K562 (cell line): Measurements from ENCODE around the gene MLC1. TPM values are rescaled to one million over a fixed set of nuclear protein-coding genes. Genes with fewer than 3 reads are reported as not detected.

Experiments
- ATAC-seq: fragments of 200-7000 bp; cut with Tn5 transposase; 3 replicates; pipeline ENCODE4 v1.9.1; 2020; ENCODE audit warnings: moderate library complexity
- BruUV-seq: library from RNA; stranded (reverse); fragments of 400-500 nt; replicated peaks from 2 replicates; lab custom pipeline; 2021; lab: Mats Ljungman, UMichigan
- CTCF ChIA-PET: fragments of 300-600 bp; formaldehyde crosslinking; extraction: SDS; loops from one replicate; lab custom pipeline; 2021; ENCODE audit warnings: low intra/inter-chr PET ratio; lab: Yijun Ruan, JAX
- POLR2A ChIA-PET: fragments of 300-600, 350-650 bp; sonication (Branson Sonifier 250); formaldehyde crosslinking; extraction: SDS; loops from one replicate; lab custom pipeline; 2021; ENCODE audit warnings: antibody characterized with exemption, inconsistent platforms; lab: Yijun Ruan, JAX
- DNase-seq, 4 experiments: peaks; one replicate each; pipeline versions ENCODE4 v3.0.0 to v3.0.0-alpha.2; 2011 to 2018; ENCODE audit warnings: low spot score in 3 of 4, mixed read lengths in 3 of 4; ENCODE audit errors: extremely low read depth in 1 of 4
- FAIRE-seq: peaks from 2 replicates; lab custom pipeline; 2011; peaks lifted over from hg19 to GRCh38; lab: Jason Lieb, UNC
- H2AFZ ChIP-seq: 2 replicates; pipeline ENCODE4 v1.6.0; 2011; ENCODE audit warnings: low read depth, low read length, control low read depth, inconsistent platforms
- H3K27ac ChIP-seq: fragments of 200-600 bp; 3 replicates; pipeline ENCODE4 v1.8.0; 2011; ENCODE audit warnings: low read depth, mild to moderate bottlenecking, control low read depth, inconsistent platforms, low read length, moderate library complexity, mixed read lengths; ENCODE audit errors: extremely low read depth
- H3K27me3 ChIP-seq, 2 experiments: fragments of 300-600 bp in 1 of 2; 2 replicates in 1 of 2; 3 replicates in 1 of 2; pipeline versions ENCODE4 v1.6.0 to v1.8.0; 2011; ENCODE audit warnings: inconsistent platforms in 2 of 2, low read length in 2 of 2, mild to moderate bottlenecking in 1 of 2, mixed read lengths in 1 of 2, moderate library complexity in 1 of 2; ENCODE audit not compliant: control insufficient read depth in 2 of 2, insufficient read depth in 2 of 2
- H3K36me3 ChIP-seq: fragments of 300-600 bp; 3 replicates; pipeline ENCODE4 v1.8.0; 2011; ENCODE audit warnings: mild to moderate bottlenecking, low read length, inconsistent platforms; ENCODE audit not compliant: control insufficient read depth, insufficient read depth
- H3K4me1 ChIP-seq, 2 experiments: fragments of 200-600 bp in 1 of 2; replicated peaks in 1 of 2; 2 replicates in 1 of 2; 3 replicates in 1 of 2; pipeline versions ENCODE4 v1.5.1 to v1.8.0; 2011; ENCODE audit warnings: inconsistent platforms in 2 of 2, low read length in 2 of 2, mild to moderate bottlenecking in 1 of 2, mixed read lengths in 1 of 2, moderate library complexity in 1 of 2; ENCODE audit not compliant: control insufficient read depth in 2 of 2, insufficient read depth in 2 of 2
- H3K4me2 ChIP-seq: 2 replicates; pipeline ENCODE4 v1.6.1; 2011; ENCODE audit warnings: low read length, control low read depth, inconsistent platforms, mixed read lengths; ENCODE audit not compliant: insufficient read depth
- H3K4me3 ChIP-seq: fragments of 200-600 bp; sonication (generic), shearing (Covaris generic); 2 replicates; pipeline ENCODE4 v1.5.1; 2016; ENCODE audit warnings: control low read depth, inconsistent platforms
- H3K79me2 ChIP-seq: fragments of 200-600 bp; 3 replicates; pipeline ENCODE4 v1.8.0; 2011; ENCODE audit warnings: low read length, inconsistent platforms; ENCODE audit not compliant: control insufficient read depth, insufficient read depth
- H3K9ac ChIP-seq, 2 experiments: 2 replicates each; pipeline versions ENCODE4 v1.6.0 to v1.6.1; 2011; ENCODE audit warnings: low read depth in 2 of 2, low read length in 2 of 2, control low read depth in 1 of 2, inconsistent platforms in 1 of 2, mild to moderate bottlenecking in 1 of 2, mixed read lengths in 1 of 2; ENCODE audit not compliant: insufficient read depth in 1 of 2
- H3K9me1 ChIP-seq: one replicate; pipeline ENCODE4 v1.6.0; 2011; ENCODE audit warnings: inconsistent platforms, mild to moderate bottlenecking, low read length, moderate library complexity; ENCODE audit not compliant: control insufficient read depth, insufficient read depth
- H3K9me3 ChIP-seq: replicated peaks from 2 replicates; pipeline ENCODE4 v1.5.1; 2011; ENCODE audit warnings: low read depth, low read length, inconsistent platforms; ENCODE audit not compliant: control insufficient read depth, insufficient read depth
- H4K20me1 ChIP-seq: replicated peaks from 2 replicates; pipeline ENCODE4 v1.6.1; 2011; ENCODE audit warnings: low read length, inconsistent platforms, mixed read lengths; ENCODE audit not compliant: control insufficient read depth, insufficient read depth
- ATF7 ChIP-seq: fragments of 450-650 bp; IDR thresholded peaks from 2 replicates; pipeline ENCODE4 v1.7.1; 2014; ENCODE audit warnings: mild to moderate bottlenecking, moderate library complexity
- HNRNPL ChIP-seq: fragments of 200-400 bp; formaldehyde crosslinking; IDR thresholded peaks from 2 replicates; pipeline ENCODE4 v1.6.1; 2017; ENCODE audit warnings: low read depth, mild to moderate bottlenecking, low read length
- NBN ChIP-seq: fragments of 450-650 bp; IDR thresholded peaks from 2 replicates; pipeline ENCODE4 v1.6.1; 2016; ENCODE audit warnings: low read depth, mild to moderate bottlenecking
- SMARCA4 ChIP-seq: fragments of 450-650 bp; IDR thresholded peaks from 2 replicates; pipeline ENCODE4 v1.6.1; 2016
- ZNF133 ChIP-seq: fragments of 250-450 bp; sonication (Bioruptor Pico); IDR thresholded peaks from 2 replicates; pipeline ENCODE4 v1.4.0; 2020; ENCODE audit warnings: mild to moderate bottlenecking
- ZNF146 ChIP-seq: IDR thresholded peaks from one replicate; pipeline ENCODE4 v1.6.1; 2018; ENCODE audit warnings: missing compliant biosample characterization; ENCODE audit not compliant: unreplicated experiment
- whole genome bisulfite sequencing: fragments of 100-300 bp; shearing (Covaris generic); methylation state at CpG from one replicate; pipeline ENCODE4 v1.1.6; 2016; ENCODE audit warnings: low coverage, mixed read lengths; ENCODE audit not compliant: insufficient coverage; ENCODE audit errors: missing lambda C conversion rate; 5-methylcytosine and 5-hydroxymethylcytosine counted together
- in situ Hi-C: fragments of 300-500 bp; cut with MboI; formaldehyde crosslinking; loops from 4 replicates; pipeline ENCODE4 v1.15.0; 2018; ENCODE audit warnings: inconsistent platforms, mixed read lengths
- intact Hi-C: fragments of 100-400 bp; cut with micrococcal nuclease; formaldehyde crosslinking; loops from 2 replicates; pipeline ENCODE4 v1.14.2; 2022
- polyA plus RNA-seq, 8 experiments: library from polyadenylated mRNA; depleted of rRNA in 4 of 8; stranded (reverse) in 5 of 8; unstranded in 3 of 8; fragments of >200 nt; fragmentation: Nextera tagmentation in 2 of 8; fragmentation: Illumina TruSeq in 1 of 8; extraction: Ambion mirVana in 2 of 8; extraction: Trizol in 1 of 8; gene quantifications; 2 replicates each; pipeline versions ENCODE4 v1.2.1 to v1.2.3, GENCODE V29; 2011 to 2014; ENCODE audit warnings: inconsistent platforms in 1 of 8, missing spikeins in 1 of 8
- total RNA-seq, 7 experiments: library from RNA; depleted of rRNA in 6 of 7; stranded (reverse); fragments of >200 nt in 6 of 7; fragmentation: Illumina TruSeq in 2 of 7; extraction: Trizol in 2 of 7; gene quantifications; 2 replicates each; pipeline versions ENCODE4 v1.2.1 to v1.2.3, GENCODE V29; 2011 to 2021; ENCODE audit warnings: low replicate concordance in 1 of 7
- TF ChIP-seq, protein P1 (sequence below): sonication (generic); formaldehyde crosslinking; IDR thresholded peaks from 2 replicates; pipeline ENCODE4 v1.8.1; 2023; ENCODE audit warnings: mild to moderate bottlenecking, missing genetic modification reagents
- TF ChIP-seq, protein P2 (sequence below): fragments of 250-450 bp; sonication (Bioruptor Pico); IDR thresholded peaks from 2 replicates; pipeline ENCODE4 v1.5.1; 2021; ENCODE audit warnings: mild to moderate bottlenecking

MLC1 gene
- total and polyA plus RNA-seq, 9 of the 15 experiments (the other 6 are each of a cell fraction or from before 2014, with no cell fraction given): 0.06 to 0.98 (median 0.39) TPM

DNA sequence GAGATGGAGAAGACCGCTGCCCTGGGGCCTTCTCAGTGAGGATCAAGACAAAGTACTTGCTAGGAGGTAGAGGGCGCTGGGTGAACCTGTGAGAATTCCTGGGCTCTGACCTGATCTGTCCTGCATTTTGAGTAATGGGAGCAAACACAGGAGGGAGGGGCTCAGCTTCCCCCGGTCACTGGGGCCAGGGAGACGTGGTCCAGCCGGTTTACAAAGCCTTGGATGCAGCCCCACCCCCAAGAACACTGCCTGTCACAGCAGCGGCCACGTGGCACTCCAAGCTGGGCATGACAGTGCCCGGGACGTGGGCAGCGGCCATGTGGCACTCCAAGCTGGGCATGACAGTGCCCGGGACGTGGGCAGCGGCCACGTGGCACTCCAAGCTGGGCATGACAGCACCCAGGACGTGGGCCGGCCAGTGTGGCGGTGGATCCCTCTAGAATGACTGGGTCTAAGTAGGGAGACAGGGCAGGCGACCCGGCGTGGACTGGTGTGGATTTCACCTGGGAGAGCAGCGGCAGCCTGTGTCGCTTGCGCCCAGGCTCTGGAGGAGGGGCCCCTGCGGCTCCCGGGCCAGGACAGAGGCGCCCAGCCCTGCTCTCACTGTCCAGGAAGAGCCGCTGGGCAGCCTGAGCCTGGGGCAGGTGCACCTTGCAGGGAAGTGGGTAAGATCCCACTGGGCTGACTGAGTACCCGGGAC lies 24.6 kb downstream of the MLC1 start:
- BruUV-seq: no TSS peak
- Histone ChIP-seq H3K9ac (no peak overlapping the region), H3K4me3 (no peak overlapping the region), H3K79me2 (no peaks in the 10 kb centered on the region), H3K4me1 (peaks cover 0 to 39% of the 10 kb centered on the region in 2 experiments; a peak in 4 of 5 replicates), H3K9me3 (no peaks in the 10 kb centered on the region), H3K9me1 (no peaks in the 10 kb centered on the region), H3K27ac (no peak overlapping the region), H3K4me2 (no peak overlapping the region), H4K20me1 (no peaks in the 10 kb centered on the region), H3K36me3 (no peaks in the 10 kb centered on the region), H2AFZ (no peak overlapping the region), H3K27me3 (peaks cover 7 to 9% of the 10 kb centered on the region in 2 experiments; a peak in 4 of 5 replicates)
- in situ Hi-C loops: no loop called here
- 35% methylated on average over 20 of the region's 28 CpGs for WGBS
- no peak for ATAC-seq
- FAIRE-seq: no peak
- intact Hi-C loops: no loop called here
- TF ChIP-seq, protein P1, sequence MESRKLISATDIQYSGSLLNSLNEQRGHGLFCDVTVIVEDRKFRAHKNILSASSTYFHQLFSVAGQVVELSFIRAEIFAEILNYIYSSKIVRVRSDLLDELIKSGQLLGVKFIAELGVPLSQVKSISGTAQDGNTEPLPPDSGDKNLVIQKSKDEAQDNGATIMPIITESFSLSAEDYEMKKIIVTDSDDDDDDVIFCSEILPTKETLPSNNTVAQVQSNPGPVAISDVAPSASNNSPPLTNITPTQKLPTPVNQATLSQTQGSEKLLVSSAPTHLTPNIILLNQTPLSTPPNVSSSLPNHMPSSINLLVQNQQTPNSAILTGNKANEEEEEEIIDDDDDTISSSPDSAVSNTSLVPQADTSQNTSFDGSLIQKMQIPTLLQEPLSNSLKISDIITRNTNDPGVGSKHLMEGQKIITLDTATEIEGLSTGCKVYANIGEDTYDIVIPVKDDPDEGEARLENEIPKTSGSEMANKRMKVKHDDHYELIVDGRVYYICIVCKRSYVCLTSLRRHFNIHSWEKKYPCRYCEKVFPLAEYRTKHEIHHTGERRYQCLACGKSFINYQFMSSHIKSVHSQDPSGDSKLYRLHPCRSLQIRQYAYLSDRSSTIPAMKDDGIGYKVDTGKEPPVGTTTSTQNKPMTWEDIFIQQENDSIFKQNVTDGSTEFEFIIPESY: 0 out of 2 replicates have a peak, but pooled peaks have one; percentile 22
- TF ChIP-seq NBN (no peak), ZNF146 (CRISPR knock-in tag) (no peak), HNRNPL (peak; percentile 29; the same call in 1 of the 2 replicates), SMARCA4 (no peak), ZNF133 (CRISPR knock-in tag) (no peak), ATF7 (no peak)
- TF ChIP-seq, protein P2, sequence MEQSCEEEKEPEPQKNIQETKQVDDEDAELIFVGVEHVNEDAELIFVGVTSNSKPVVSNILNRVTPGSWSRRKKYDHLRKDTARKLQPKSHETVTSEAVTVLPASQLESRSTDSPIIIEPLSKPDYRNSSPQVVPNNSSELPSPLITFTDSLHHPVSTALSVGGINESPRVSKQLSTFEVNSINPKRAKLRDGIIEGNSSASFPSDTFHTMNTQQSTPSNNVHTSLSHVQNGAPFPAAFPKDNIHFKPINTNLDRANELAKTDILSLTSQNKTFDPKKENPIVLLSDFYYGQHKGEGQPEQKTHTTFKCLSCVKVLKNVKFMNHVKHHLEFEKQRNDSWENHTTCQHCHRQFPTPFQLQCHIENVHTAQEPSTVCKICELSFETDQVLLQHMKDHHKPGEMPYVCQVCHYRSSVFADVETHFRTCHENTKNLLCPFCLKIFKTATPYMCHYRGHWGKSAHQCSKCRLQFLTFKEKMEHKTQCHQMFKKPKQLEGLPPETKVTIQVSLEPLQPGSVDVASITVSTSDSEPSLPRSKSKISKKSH (CRISPR knock-in tag): no peak
- CTCF ChIA-PET: no interaction called here
- POLR2A ChIA-PET: no interaction called here
- no peak for DNase-seq
